Endothelial cell of umbilical vein (primary cell): Measurements from ENCODE around the gene UBE2D3. TPM values are rescaled to one million over a fixed set of nuclear protein-coding genes. Genes with fewer than 3 reads are reported as not detected.
A peak's percentile ranks its signal among the peaks of the same experiment; 100 is the strongest.
"Not testable (repeated sequence)": the region's sequence is repeated elsewhere in the genome, so short reads cannot be mapped to it uniquely, and the experiment has no call there.

Experiments used
- BruUV-seq: library from RNA; stranded (reverse); fragments of 400-500 nt; replicated peaks from 2 replicates; lab custom pipeline; 2021; lab: Mats Ljungman, UMichigan
- CTCF ChIA-PET: fragments of 300-600, 350-600 bp; sonication (Branson Sonifier 250); formaldehyde crosslinking; loops from one replicate; lab custom pipeline; 2021; ENCODE audit warnings: antibody characterized with exemption, inconsistent platforms; lab: Charles Lee
- POLR2A ChIA-PET: fragments of 300-600, 350-600 bp; sonication (Branson Sonifier 250); formaldehyde crosslinking; loops from one replicate; lab custom pipeline; 2021; ENCODE audit warnings: antibody characterized with exemption, inconsistent platforms; lab: Charles Lee
- DNase-seq: peaks from one replicate; pipeline ENCODE4 v3.0.0-alpha.2; 2011; ENCODE audit warnings: low read depth, low spot score
- FAIRE-seq: peaks from 2 replicates; lab custom pipeline; 2011; peaks lifted over from hg19 to GRCh38; lab: Jason Lieb, UNC
- H2AFZ ChIP-seq: 2 replicates; pipeline ENCODE4 v1.6.0; 2012; ENCODE audit warnings: low read depth, low read length, control low read depth, inconsistent platforms
- H3K27ac ChIP-seq: 2 replicates; pipeline ENCODE4 v1.5.1; 2011; ENCODE audit warnings: low read depth, mild to moderate bottlenecking, control low read depth, low read length, moderate library complexity; ENCODE audit not compliant: insufficient read depth
- H3K27me3 ChIP-seq, 2 experiments: 2 replicates each; pipeline versions ENCODE4 v1.6.0 to v1.6.1; 2011; ENCODE audit warnings: low read length in 2 of 2, mixed read lengths in 1 of 2; ENCODE audit not compliant: control insufficient read depth in 2 of 2, insufficient read depth in 2 of 2
- H3K36me3 ChIP-seq, 2 experiments: 2 replicates in 1 of 2; 3 replicates in 1 of 2; pipeline ENCODE4 v1.5.1; 2011; ENCODE audit warnings: low read length in 2 of 2, mild to moderate bottlenecking in 1 of 2, moderate library complexity in 1 of 2; ENCODE audit not compliant: control insufficient read depth in 2 of 2, insufficient read depth in 2 of 2; ENCODE audit errors: extremely low read depth in 1 of 2
- H3K4me1 ChIP-seq: 3 replicates; pipeline ENCODE4 v1.5.1; 2011; ENCODE audit warnings: mild to moderate bottlenecking, low read length; ENCODE audit not compliant: control insufficient read depth, insufficient read depth; ENCODE audit errors: extremely low read depth
- H3K4me2 ChIP-seq: 2 replicates; pipeline ENCODE4 v1.6.1; 2011; ENCODE audit warnings: low read length, control low read depth, mixed read lengths; ENCODE audit not compliant: insufficient read depth
- H3K4me3 ChIP-seq, 3 experiments: fragments of 200-600 bp in 1 of 3; sonication (generic), shearing (Covaris generic) in 1 of 3; replicated peaks in 1 of 3; 2 replicates each; pipeline ENCODE4 v1.5.1; 2011 to 2016; ENCODE audit warnings: control low read depth in 3 of 3, low read length in 3 of 3, mild to moderate bottlenecking in 2 of 3, inconsistent platforms in 1 of 3, low read depth in 1 of 3, moderate library complexity in 1 of 3; ENCODE audit not compliant: insufficient read depth in 1 of 3
- H3K79me2 ChIP-seq: 2 replicates; pipeline ENCODE4 v1.6.0; 2012; ENCODE audit warnings: low read length, inconsistent platforms; ENCODE audit not compliant: control insufficient read depth, insufficient read depth
- H3K9ac ChIP-seq: replicated peaks from 2 replicates; pipeline ENCODE3; 2011; ENCODE audit warnings: low read length, control low read depth; ENCODE audit not compliant: insufficient read depth; ENCODE audit errors: extremely low read depth
- H3K9me1 ChIP-seq: replicated peaks from 3 replicates; pipeline ENCODE4 v1.6.0; 2011; ENCODE audit warnings: mild to moderate bottlenecking, low read length; ENCODE audit not compliant: control insufficient read depth, insufficient read depth; ENCODE audit errors: extremely low read depth
- H3K9me3 ChIP-seq: replicated peaks from 2 replicates; pipeline ENCODE4 v1.5.1; 2012; ENCODE audit warnings: low read length, inconsistent platforms; ENCODE audit not compliant: control insufficient read depth, insufficient read depth
- H4K20me1 ChIP-seq: replicated peaks from 2 replicates; pipeline ENCODE3; 2011; ENCODE audit warnings: mild to moderate bottlenecking, low read length; ENCODE audit not compliant: control insufficient read depth, insufficient read depth; ENCODE audit errors: extremely low read depth
- GATA2 ChIP-seq: IDR thresholded peaks from 2 replicates; pipeline ENCODE4 v1.7.0; 2011; ENCODE audit warnings: low read depth, mild to moderate bottlenecking, moderate library complexity, mixed read lengths, low read length; ENCODE audit not compliant: insufficient read length, insufficient read depth
- JUN ChIP-seq: IDR thresholded peaks from 2 replicates; pipeline ENCODE4 v1.6.1; 2011; ENCODE audit warnings: borderline replicate concordance, low read depth; ENCODE audit not compliant: insufficient read length, insufficient read depth
- dilution Hi-C: fragments of 300-500 bp; cut with MboI; formaldehyde crosslinking; loops from one replicate; pipeline ENCODE4 v1.15.0; 2019; ENCODE audit warnings: low sequenced_read_pairs; ENCODE audit not compliant: extremely low pct_ligation_motif_present
- intact Hi-C: fragments of 100-400 bp; cut with micrococcal nuclease; formaldehyde crosslinking; loops from one replicate; pipeline ENCODE4 v1.10.0; 2022
- polyA plus RNA-seq, 4 experiments: library from polyadenylated mRNA; depleted of rRNA in 3 of 4; stranded (reverse) in 3 of 4; unstranded in 1 of 4; fragments of >200 nt; gene quantifications; 2 replicates each; pipeline versions ENCODE4 v1.2.1 to v1.2.3, GENCODE V29; 2011 to 2012; ENCODE audit warnings: missing spikeins in 1 of 4
- total RNA-seq: library from RNA; stranded (reverse); gene quantifications from 2 replicates; pipeline ENCODE4 v1.2.3, GENCODE V29; 2021

The UBE2D3 gene
- total and polyA plus RNA-seq, 2 donors (not counting 3 experiments of a cell fraction or from before 2014, with no cell fraction given): 279 to 399 TPM

DNA sequence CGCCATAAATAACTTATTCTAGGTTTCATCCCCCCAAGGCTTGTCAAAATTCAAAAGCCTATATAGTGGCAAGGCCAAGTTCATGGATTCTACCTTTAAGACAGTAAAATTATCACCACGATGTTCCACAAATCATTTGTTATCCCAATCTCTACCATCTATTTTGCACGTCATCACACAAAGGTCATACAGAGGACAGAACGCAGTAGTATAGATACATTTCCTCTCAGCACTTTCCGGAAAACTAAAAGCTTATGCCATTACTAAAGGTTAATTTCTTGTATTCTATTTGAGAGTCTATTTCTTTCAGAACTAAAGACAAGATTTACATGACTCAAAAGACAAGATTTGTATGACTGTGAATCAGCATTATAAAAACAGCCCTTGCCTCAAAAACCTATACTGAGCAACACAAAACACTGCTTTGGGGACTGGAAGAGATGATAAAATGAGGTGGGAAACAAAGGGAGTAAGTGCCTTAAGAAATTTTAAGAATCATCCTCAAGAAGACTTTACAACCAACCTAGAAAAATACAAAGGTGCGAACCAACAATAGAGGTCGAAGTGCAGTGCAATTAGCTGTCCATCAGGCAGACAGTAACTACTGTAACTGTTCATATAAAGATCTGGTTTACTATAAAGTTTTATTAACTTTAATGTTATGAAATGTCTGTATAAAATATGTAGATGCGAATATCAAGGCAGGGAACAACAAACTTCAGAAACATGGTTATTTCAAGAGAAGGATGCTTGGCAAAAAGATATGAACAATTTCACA is 7.6 kb downstream of the UBE2D3 start:
- TF ChIP-seq GATA2: peak; percentile 35
- TF ChIP-seq JUN: no peak
- peak overlapping the region; percentile 10 for H3K27ac ChIP-seq
- H3K9ac ChIP-seq: no peak overlapping the region
- H4K20me1 ChIP-seq: peaks cover 40% of the 10 kb centered on the region
- peak; percentile 34 for DNase-seq
- no peaks in the 10 kb centered on the region for H3K9me3 ChIP-seq
- CTCF ChIA-PET: interaction anchor here (1.3 to 4.0 kb wide), 2 partner anchors 8 to 22 kb away, joined by 3 to 12 read pairs; partner anchors contain the start of gene UBE2D3
- H3K79me2 ChIP-seq: peaks cover 100% of the 10 kb centered on the region
- H3K27me3 ChIP-seq: no peaks in the 10 kb centered on the region
- intact Hi-C loops: no loop called here
- BruUV-seq: no TSS peak
- peak overlapping the region; percentile 65 for H3K4me2 ChIP-seq
- POLR2A ChIA-PET: interaction anchor here (0.8 kb wide), 1 partner anchor 8 kb away, joined by 3 read pairs; the partner anchor contains the start of gene UBE2D3
- no peak overlapping the region for H2AFZ ChIP-seq
- dilution Hi-C loops: no loop called here
- H3K9me1 ChIP-seq: no peaks in the 10 kb centered on the region
- peaks cover 67% of the 10 kb centered on the region for H3K4me1 ChIP-seq
- FAIRE-seq: no peak
- no peak overlapping the region for H3K4me3 ChIP-seq
- H3K36me3 ChIP-seq: peaks cover 1 to 7% of the 10 kb centered on the region in 2 experiments

DNA sequence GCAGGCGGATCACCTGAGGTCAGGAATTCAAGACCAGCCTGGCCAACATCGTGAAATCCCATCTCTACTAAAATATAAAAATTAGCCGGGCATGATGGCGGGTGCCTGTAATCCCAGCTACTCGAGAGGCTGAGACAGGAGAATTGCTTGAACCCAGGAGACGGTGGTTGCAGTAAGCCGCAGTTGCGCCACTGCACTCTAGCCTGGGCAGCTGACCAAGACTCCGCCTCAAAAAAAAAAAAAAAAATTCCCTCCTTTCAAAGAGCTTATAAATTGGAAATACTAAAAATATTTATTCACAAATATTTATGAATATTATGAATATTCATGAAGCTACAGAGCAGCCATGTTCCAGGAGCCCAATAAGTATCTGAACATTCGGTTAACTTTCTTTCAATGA is 8.3 kb downstream of the UBE2D3 start:
- FAIRE-seq, DNase-seq, H3K9me3 ChIP-seq, H3K27me3 ChIP-seq, H2AFZ ChIP-seq, H3K9ac ChIP-seq, BruUV-seq, intact Hi-C loops, H3K27ac ChIP-seq, H3K9me1 ChIP-seq, H3K36me3 ChIP-seq, H3K4me3 ChIP-seq, dilution Hi-C loops: not testable (repeated sequence)
- ChIA-PET POLR2A (interaction anchor here (0.8 kb wide), 1 partner anchor 9 kb away, joined by 3 read pairs; the partner anchor contains the start of gene UBE2D3), CTCF (interaction anchor here (1.3 to 4.0 kb wide), 2 partner anchors 9 to 22 kb away, joined by 3 to 12 read pairs; partner anchors contain the start of gene UBE2D3)
- Histone ChIP-seq H3K4me1 (peaks cover 60% of the 10 kb centered on the region), H3K4me2 (peak overlapping the region; percentile 65), H4K20me1 (peaks cover 35% of the 10 kb centered on the region), H3K79me2 (peaks cover 100% of the 10 kb centered on the region)
